ENCODE data around the gene SLC30A5.
"Not testable (repeated sequence)": the region's sequence is repeated elsewhere in the genome, so short reads cannot be mapped to it uniquely, and the experiment has no call there.

Gene SLC30A5

GRCh38 chr5:69084195-69084594 lies 9.6 kb upstream of the SLC30A5 start:
- H3K4me3 ChIP-seq (ENCODE audit: low read depth, low read length): no peak overlapping the region
- no peak for TF ChIP-seq CTCF (IDR thresholded peaks at IDR 0.05; ENCODE audit: borderline replicate concordance, insufficient read depth, low read depth, low read length)

- H3K4me3 ChIP-seq (ENCODE audit: low read depth, low read length): no peak overlapping the region
- TF ChIP-seq CTCF (IDR thresholded peaks at IDR 0.05; ENCODE audit: borderline replicate concordance, insufficient read depth, low read depth, low read length): no peak
Observed at GRCh38 chr5:69084903-69085302, 8.9 kb upstream of the SLC30A5 start.

- no peak for TF ChIP-seq CTCF (IDR thresholded peaks at IDR 0.05; ENCODE audit: borderline replicate concordance, insufficient read depth, low read depth, low read length)
- no peak overlapping the region for H3K4me3 ChIP-seq (ENCODE audit: low read depth, low read length)
Observed at GRCh38 chr5:69086206-69086605, 7.6 kb upstream of the SLC30A5 start.

GRCh38 chr5:69088006-69088405 lies 5.8 kb upstream of the SLC30A5 start:
- H3K4me3 ChIP-seq (ENCODE audit: low read depth, low read length): not testable (repeated sequence)

- H3K4me3 ChIP-seq (ENCODE audit: low read depth, low read length): no peak overlapping the region
- TF ChIP-seq CTCF (IDR thresholded peaks at IDR 0.05; ENCODE audit: borderline replicate concordance, insufficient read depth, low read depth, low read length): no peak
Observed at GRCh38 chr5:69090158-69090557, 3.7 kb upstream of the SLC30A5 start.

GRCh38 chr5:69091771-69092170 lies 2.0 kb upstream of the SLC30A5 start:
- TF ChIP-seq CTCF (IDR thresholded peaks at IDR 0.05; ENCODE audit: borderline replicate concordance, insufficient read depth, low read depth, low read length): no peak
- no peak overlapping the region for H3K4me3 ChIP-seq (ENCODE audit: low read depth, low read length)

GRCh38 chr5:69092969-69093368 lies 845 bp upstream of the SLC30A5 start:
- no peak for TF ChIP-seq CTCF (IDR thresholded peaks at IDR 0.05; ENCODE audit: borderline replicate concordance, insufficient read depth, low read depth, low read length)
- no peak overlapping the region for H3K4me3 ChIP-seq (ENCODE audit: low read depth, low read length)

GRCh38 chr5:69099302-69099701 lies 5.5 kb downstream of the SLC30A5 start:
- no peak for TF ChIP-seq CTCF (IDR thresholded peaks at IDR 0.05; ENCODE audit: borderline replicate concordance, insufficient read depth, low read depth, low read length)
- H3K4me3 ChIP-seq (ENCODE audit: low read depth, low read length): no peak overlapping the region

All from GM12875 (cell line).